Esophagus muscularis mucosa (tissue), 4 donors: ENCODE results near the gene DDX49. TPM values are rescaled to one million over a fixed set of nuclear protein-coding genes. Genes with fewer than 3 reads are reported as not detected.
A peak's percentile ranks its signal among the peaks of the same experiment; 100 is the strongest.

Experiments used
- DNase-seq: peaks from one replicate; pipeline ENCODE4 v3.0.0-alpha.2; 2017; ENCODE audit errors: extremely low spot score
- H3K27ac ChIP-seq, 4 donors: fragments of 200-600 bp; sonication (generic); replicated peaks in 1 of 4; 1 replicate in 3 of 4; 2 replicates in 1 of 4; pipeline ENCODE4 v1.5.1; 2016 to 2019; ENCODE audit warnings: mild to moderate bottlenecking in 1 of 4
- H3K27me3 ChIP-seq, 4 donors: fragments of 200-600 bp; sonication (generic); one replicate each; pipeline versions ENCODE4 v1.5.1 to v1.6.0; 2016 to 2019
- H3K36me3 ChIP-seq, 4 donors: fragments of 200-600 bp; sonication (generic); one replicate each; pipeline ENCODE4 v1.5.1; 2016 to 2019
- H3K4me1 ChIP-seq, 4 donors: fragments of 200-600 bp; sonication (generic); one replicate each; pipeline ENCODE4 v1.5.1; 2016 to 2019
- H3K4me3 ChIP-seq, 4 donors: fragments of 200-600 bp; sonication (generic); 1 replicate in 2 of 4; 2 replicates in 2 of 4; pipeline ENCODE4 v1.5.1; 2016 to 2019; ENCODE audit warnings: mild to moderate bottlenecking in 4 of 4, moderate library complexity in 1 of 4
- H3K9me3 ChIP-seq, 4 donors: fragments of 200-600 bp; sonication (generic); 1 replicate in 3 of 4; 2 replicates in 1 of 4; pipeline ENCODE4 v1.5.1; 2016 to 2019
- EP300 ChIP-seq: sonication (generic); formaldehyde crosslinking; IDR thresholded peaks from one replicate; pipeline ENCODE4 v1.6.1; 2017; ENCODE audit warnings: antibody characterized with exemption
- POLR2A ChIP-seq: fragments of 450-650 bp; IDR thresholded peaks from one replicate; pipeline ENCODE4 v1.6.1; 2017; ENCODE audit warnings: antibody characterized with exemption, moderate library complexity, mild to moderate bottlenecking, low read depth
- POLR2AphosphoS5 ChIP-seq, 2 donors: sonication (generic); formaldehyde crosslinking; IDR thresholded peaks; one replicate each; pipeline ENCODE4 v1.6.1; 2017; ENCODE audit warnings: antibody characterized with exemption in 2 of 2
- WGBS: methylation state at CpG from one replicate; pipeline ENCODE4 v1.1.5; 2018; 5-methylcytosine and 5-hydroxymethylcytosine counted together
- intact Hi-C: fragments of 100-400 bp; cut with DNase I; formaldehyde crosslinking; loops from one replicate; pipeline ENCODE4 v1.15.1; 2023
- total RNA-seq, 4 donors: library from RNA; depleted of rRNA; stranded (reverse); fragments of >200 nt; gene quantifications; one replicate each; pipeline versions ENCODE4 v1.1.0 to v1.2.1, GENCODE V29; 2016
- TF ChIP-seq, protein P1 (sequence below), 3 experiments: fragments of 200-600 bp in 2 of 3; fragments of 450-650 bp in 1 of 3; sonication (generic) in 2 of 3; IDR thresholded peaks; one replicate each; pipeline ENCODE4 v1.5.1; 2017 to 2019; ENCODE audit warnings: antibody characterized with exemption in 3 of 3, mild to moderate bottlenecking in 2 of 3, moderate library complexity in 1 of 3

Gene DDX49
- total RNA-seq, 4 donors from 2014 or later, result 38.4 to 42.6 (median 41.7) TPM

DNA sequence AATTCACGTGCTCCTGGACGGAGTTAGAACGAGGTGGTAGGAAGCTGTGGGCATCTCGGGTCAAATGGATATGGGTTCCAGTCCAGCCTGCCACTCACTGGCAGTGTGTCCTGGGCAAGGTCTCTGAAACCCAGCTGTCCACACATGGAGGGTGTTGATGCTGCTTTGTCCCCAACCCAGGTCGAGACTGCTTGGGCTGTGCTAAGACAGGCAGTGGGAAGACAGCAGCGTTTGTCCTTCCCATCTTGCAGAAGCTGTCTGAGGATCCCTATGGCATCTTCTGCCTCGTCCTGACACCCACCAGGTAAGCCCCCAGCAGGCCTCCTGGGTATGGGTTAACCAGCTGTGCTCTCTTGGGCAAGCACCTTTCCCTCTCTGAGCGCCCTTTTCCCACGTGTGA lies 885 bp downstream of the DDX49 start:
- WGBS, result 63% methylated on average over 9 of the region's 9 CpGs
- no peaks in the 10 kb centered on the region for H3K27me3 ChIP-seq

GRCh38 chr19:18921593-18921992 lies 2.1 kb downstream of the DDX49 start:
- TF ChIP-seq POLR2A (no peak), EP300 (no peak), POLR2AphosphoS5 (IDR thresholded peaks at IDR 0.05) (no peak)
- TF ChIP-seq, protein P1, sequence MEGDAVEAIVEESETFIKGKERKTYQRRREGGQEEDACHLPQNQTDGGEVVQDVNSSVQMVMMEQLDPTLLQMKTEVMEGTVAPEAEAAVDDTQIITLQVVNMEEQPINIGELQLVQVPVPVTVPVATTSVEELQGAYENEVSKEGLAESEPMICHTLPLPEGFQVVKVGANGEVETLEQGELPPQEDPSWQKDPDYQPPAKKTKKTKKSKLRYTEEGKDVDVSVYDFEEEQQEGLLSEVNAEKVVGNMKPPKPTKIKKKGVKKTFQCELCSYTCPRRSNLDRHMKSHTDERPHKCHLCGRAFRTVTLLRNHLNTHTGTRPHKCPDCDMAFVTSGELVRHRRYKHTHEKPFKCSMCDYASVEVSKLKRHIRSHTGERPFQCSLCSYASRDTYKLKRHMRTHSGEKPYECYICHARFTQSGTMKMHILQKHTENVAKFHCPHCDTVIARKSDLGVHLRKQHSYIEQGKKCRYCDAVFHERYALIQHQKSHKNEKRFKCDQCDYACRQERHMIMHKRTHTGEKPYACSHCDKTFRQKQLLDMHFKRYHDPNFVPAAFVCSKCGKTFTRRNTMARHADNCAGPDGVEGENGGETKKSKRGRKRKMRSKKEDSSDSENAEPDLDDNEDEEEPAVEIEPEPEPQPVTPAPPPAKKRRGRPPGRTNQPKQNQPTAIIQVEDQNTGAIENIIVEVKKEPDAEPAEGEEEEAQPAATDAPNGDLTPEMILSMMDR (IDR thresholded peaks at IDR 0.05), result no peak
- Histone ChIP-seq H3K27me3 (no peaks in the 10 kb centered on the region), H3K4me3 (no peak overlapping the region), H3K27ac (no peak overlapping the region), H3K36me3 (peaks cover 39 to 56% (median 54%) of the 10 kb centered on the region in 4 donors), H3K4me1 (peaks cover 29 to 43% (median 35%) of the 10 kb centered on the region in 4 donors), H3K9me3 (no peaks in the 10 kb centered on the region)
- intact Hi-C loops, result no loop called here
- DNase-seq, result no peak
- 92% methylated on average over 15 of the region's 17 CpGs for WGBS

More for the DNA sequence above, 885 bp downstream of the DDX49 start:
- Histone ChIP-seq H3K4me3 (peak overlapping the region; percentile 75 to 98 (median 96)), H3K4me1 (peaks cover 29 to 55% (median 41%) of the 10 kb centered on the region in 4 donors), H3K9me3 (no peaks in the 10 kb centered on the region), H3K27ac (peak overlapping the region in 2 of 4 donors; percentile 71 to 94), H3K36me3 (peaks cover 29 to 52% (median 43%) of the 10 kb centered on the region in 4 donors)
- TF ChIP-seq POLR2A (no peak), EP300 (no peak), POLR2AphosphoS5 (IDR thresholded peaks at IDR 0.05) (no peak)
- TF ChIP-seq, protein P1 (IDR thresholded peaks at IDR 0.05), result no peak
- no peak for DNase-seq
- intact Hi-C loops, result no loop called here

- TF ChIP-seq POLR2AphosphoS5 (IDR thresholded peaks at IDR 0.05) (no peak), POLR2A (no peak), EP300 (no peak)
- TF ChIP-seq, protein P1 (IDR thresholded peaks at IDR 0.05), result no peak
- Histone ChIP-seq H3K4me3 (no peak overlapping the region), H3K27me3 (no peaks in the 10 kb centered on the region), H3K27ac (no peak overlapping the region), H3K9me3 (no peaks in the 10 kb centered on the region), H3K4me1 (peaks cover 27 to 35% (median 31%) of the 10 kb centered on the region in 4 donors), H3K36me3 (peaks cover 45 to 64% (median 60%) of the 10 kb centered on the region in 4 donors)
- 83% methylated on average over 13 of the region's 29 CpGs for WGBS
- no peak for DNase-seq
- intact Hi-C loops, result no loop called here
Measured at GRCh38 chr19:18922228-18922985, 2.9 kb downstream of the DDX49 start.

- H3K27ac ChIP-seq, result no peak overlapping the region
- H3K36me3 ChIP-seq, result peaks cover 48 to 87% (median 83%) of the 10 kb centered on the region in 4 donors
- intact Hi-C loops, result no loop called here
- H3K4me1 ChIP-seq, result peaks cover 16 to 21% (median 19%) of the 10 kb centered on the region in 4 donors
- H3K4me3 ChIP-seq, result no peak overlapping the region
- H3K27me3 ChIP-seq, result no peaks in the 10 kb centered on the region
- no peak for DNase-seq
- 94% methylated on average over 15 of the region's 15 CpGs for WGBS
- TF ChIP-seq EP300 (no peak), POLR2AphosphoS5 (IDR thresholded peaks at IDR 0.05) (no peak), POLR2A (no peak)
- TF ChIP-seq, protein P1 (IDR thresholded peaks at IDR 0.05), result no peak
- H3K9me3 ChIP-seq, result no peaks in the 10 kb centered on the region
Measured at GRCh38 chr19:18924684-18925213, 5.2 kb downstream of the DDX49 start.
